Activated CD8-positive, alpha-beta memory T cell treated with anti-CD3 and anti-CD28 coated beads for 48 hours (primary cell): Measurements from ENCODE around the gene HS3ST4.
"Not testable (repeated sequence)": the region's sequence is repeated elsewhere in the genome, so short reads cannot be mapped to it uniquely, and the experiment has no call there.

Source experiments
- DNase-seq, 3 experiments: peaks; one replicate each; pipeline ENCODE4 v3.0.0-alpha.2; 2020; ENCODE audit warnings: low read depth in 2 of 3, low spot score in 2 of 3

Gene HS3ST4

GRCh38 chr16:25730396-25730795, 38.6 kb downstream of the HS3ST4 start:
- no peak for DNase-seq

GRCh38 chr16:25734430-25735385, 42.9 kb downstream of the HS3ST4 start:
- no peak for DNase-seq

- DNase-seq, result no peak
Observed at GRCh38 chr16:25735645-25736044, 43.9 kb downstream of the HS3ST4 start.

- no peak for DNase-seq
Observed at GRCh38 chr16:25747160-25747758, 55.5 kb downstream of the HS3ST4 start.

GRCh38 chr16:25748092-25748654, 56.4 kb downstream of the HS3ST4 start:
- DNase-seq, result no peak

- no peak for DNase-seq
Observed at GRCh38 chr16:25750488-25751216, 58.9 kb downstream of the HS3ST4 start.

GRCh38 chr16:25751230-25751835, 59.6 kb downstream of the HS3ST4 start:
- no peak for DNase-seq

GRCh38 chr16:25764466-25764865, 72.7 kb downstream of the HS3ST4 start:
- no peak for DNase-seq

GRCh38 chr16:25771216-25771615, 79.5 kb downstream of the HS3ST4 start:
- no peak for DNase-seq

GRCh38 chr16:25771812-25772568, 80.2 kb downstream of the HS3ST4 start:
- DNase-seq, result no peak

- DNase-seq, result not testable (repeated sequence)
Observed at GRCh38 chr16:25776214-25776613, 84.5 kb downstream of the HS3ST4 start.

- no peak for DNase-seq
Observed at GRCh38 chr16:25783226-25783625, 91.5 kb downstream of the HS3ST4 start.

- no peak for DNase-seq
Observed at GRCh38 chr16:25785361-25785760, 93.6 kb downstream of the HS3ST4 start.

GRCh38 chr16:25786748-25787147, 95.0 kb downstream of the HS3ST4 start:
- no peak for DNase-seq

- DNase-seq, result no peak
Observed at GRCh38 chr16:25788637-25789036, 96.9 kb downstream of the HS3ST4 start.

- no peak for DNase-seq
Observed at GRCh38 chr16:25796239-25796638, 104.5 kb downstream of the HS3ST4 start.

GRCh38 chr16:25798065-25798464, 106.3 kb downstream of the HS3ST4 start:
- DNase-seq, result no peak

- DNase-seq, result no peak
Observed at GRCh38 chr16:25799816-25800215, 108.1 kb downstream of the HS3ST4 start.

GRCh38 chr16:25812215-25812614, 120.5 kb downstream of the HS3ST4 start:
- DNase-seq, result no peak

GRCh38 chr16:25817295-25817694, 125.5 kb downstream of the HS3ST4 start:
- no peak for DNase-seq
